Psoas muscle (tissue), 8 donors: Measurements from ENCODE around the gene TMSB10. TPM values are rescaled to one million over a fixed set of nuclear protein-coding genes. Genes with fewer than 3 reads are reported as not detected.
A peak's percentile ranks its signal among the peaks of the same experiment; 100 is the strongest.

Experiments used
- ATAC-seq, 4 donors: fragments of 200-7000 bp; cut with Tn5 transposase; one replicate each; pipeline ENCODE4 v1.9.1; 2020; ENCODE audit warnings: moderate library complexity in 3 of 4, mild to moderate bottlenecking in 2 of 4
- DNase-seq, 2 donors: peaks; one replicate each; pipeline ENCODE4 v3.0.0-alpha.2; 2020
- H3K27ac ChIP-seq: fragments of 200-600 bp; one replicate; pipeline ENCODE4 v1.8.0; 2022
- H3K27me3 ChIP-seq, 3 donors: fragments of 200-600 bp in 1 of 3; one replicate each; pipeline versions ENCODE4 v1.6.1 to v1.8.0; 2013 to 2022; ENCODE audit warnings: low read length in 2 of 3, mild to moderate bottlenecking in 2 of 3, moderate library complexity in 1 of 3; ENCODE audit not compliant: insufficient read depth in 3 of 3
- H3K36me3 ChIP-seq, 2 donors: fragments of 200-600 bp in 1 of 2; one replicate each; pipeline versions ENCODE4 v1.6.1 to v1.8.0; 2013 to 2022; ENCODE audit warnings: low read depth in 1 of 2, mild to moderate bottlenecking in 1 of 2, moderate library complexity in 1 of 2; ENCODE audit not compliant: insufficient read depth in 1 of 2
- H3K4me1 ChIP-seq: fragments of 200-600 bp; one replicate; pipeline ENCODE4 v1.8.0; 2022
- H3K4me3 ChIP-seq: fragments of 200-600 bp; one replicate; pipeline ENCODE4 v1.8.0; 2022; ENCODE audit warnings: mild to moderate bottlenecking
- H3K9me3 ChIP-seq: fragments of 200-600 bp; one replicate; pipeline ENCODE4 v1.8.0; 2022
- CTCF ChIP-seq: fragments of 200-600 bp; IDR thresholded peaks from one replicate; pipeline ENCODE4 v1.8.0; 2022; ENCODE audit warnings: antibody characterized with exemption
- WGBS, 3 donors: extraction: QIAGEN DNeasy Blood & Tissue Kit; methylation state at CpG; one replicate each; pipeline versions ENCODE4 v1.1.6 to v1.1.7; 2013; 5-methylcytosine and 5-hydroxymethylcytosine counted together
- intact Hi-C, 2 donors: fragments of 100-400 bp; cut with DNase I; formaldehyde crosslinking; loops; one replicate each; pipeline versions ENCODE4 v1.11.0 to v1.14.2; 2022
- polyA plus RNA-seq, 3 donors: library from polyadenylated mRNA; stranded (reverse); fragments of 200-250 nt; gene quantifications; one replicate each; pipeline ENCODE4 v1.2.3, GENCODE V29; 2013
- total RNA-seq, 4 donors: library from RNA; stranded (reverse); fragmentation: NEBNext Ultra II Directional in 2 of 4; extraction: Animal tissue kit (Norgen Biotek cat#: 25700) in 2 of 4; gene quantifications; one replicate each; pipeline versions ENCODE4 v1.2.1 to v1.2.4, GENCODE V29; 2021 to 2023
- donor health status: healthy with polysubstance abuse.
- donor health status: DM: no; HTN: no; CAD: no; lungs with moderate emphysema.
- donor health status: Bipolar disorder and iron deficiency.
- donor health status: healthy.
- donor health status: DM: yes; HTN: yes; CAD: no.
- donor health status: DM: no; HTN: no; CAD: no.
- donor health status: DM: no; HTN: no; CAD: no.
- donor health status: DM: yes; HTN: yes; CAD: no.

The TMSB10 gene
- total and polyA plus RNA-seq, 7 donors: 181 to 849 (median 284) TPM

- intact Hi-C loops: no loop called here
These were observed 26.4 kb upstream of the TMSB10 start for GRCh38 chr2:84878896-84879583.

GRCh38 chr2:84879584-84880394 lies 25.7 kb upstream of the TMSB10 start:
- Histone ChIP-seq H3K4me1 (peaks cover 19% of the 10 kb centered on the region), H3K36me3 (no peaks in the 10 kb centered on the region), H3K4me3 (peak overlapping the region; percentile 68), H3K27me3 (peaks cover 0 to 47% (median 5%) of the 10 kb centered on the region in 3 donors), H3K9me3 (no peaks in the 10 kb centered on the region), H3K27ac (no peak overlapping the region)
- intact Hi-C loops: loop anchor here in 1 of 2 donors (5.0 kb wide), 1 partner anchor 382 kb away; no protein-coding TSS in a partner anchor
- no peak for DNase-seq
- ATAC-seq: no peak
- no peak for TF ChIP-seq CTCF
- 9 to 10% (median 9%) methylated on average over 45 of the region's 45 CpGs for WGBS, 3 donors

More at GRCh38 chr2:84878896-84879583, 26.4 kb upstream of the TMSB10 start:
- Histone ChIP-seq H3K9me3 (no peaks in the 10 kb centered on the region), H3K27me3 (peaks cover 0 to 51% (median 5%) of the 10 kb centered on the region in 3 donors), H3K36me3 (no peaks in the 10 kb centered on the region), H3K27ac (no peak overlapping the region), H3K4me3 (no peak overlapping the region), H3K4me1 (peaks cover 19% of the 10 kb centered on the region)
- no peak for DNase-seq
- WGBS, 3 donors: 71 to 78% (median 74%) methylated on average over 7 of the region's 7 CpGs
- no peak for TF ChIP-seq CTCF
- ATAC-seq: no peak

GRCh38 chr2:84880395-84880644 lies 25.1 kb upstream of the TMSB10 start:
- Histone ChIP-seq H3K36me3 (no peaks in the 10 kb centered on the region), H3K27ac (no peak overlapping the region), H3K4me3 (peak overlapping the region; percentile 68), H3K4me1 (peaks cover 19% of the 10 kb centered on the region), H3K27me3 (peaks cover 0 to 45% (median 5%) of the 10 kb centered on the region in 3 donors), H3K9me3 (no peaks in the 10 kb centered on the region)
- ATAC-seq: no peak
- intact Hi-C loops: loop anchor here in 1 of 2 donors (5.0 kb wide), 1 partner anchor 383 kb away; no protein-coding TSS in a partner anchor
- WGBS, 3 donors: 1 to 2% (median 1%) methylated on average over 8 of the region's 8 CpGs
- TF ChIP-seq CTCF: no peak
- no peak for DNase-seq

- DNase-seq (peak; percentile 21 to 52), ATAC-seq (peak in 3 of 4 donors; percentile 23 to 38 (median 28))
- Histone ChIP-seq H3K36me3 (no peaks in the 10 kb centered on the region), H3K27me3 (peaks cover 0 to 44% (median 5%) of the 10 kb centered on the region in 3 donors), H3K4me1 (peaks cover 19% of the 10 kb centered on the region), H3K27ac (no peak within 1 kb of the TSS), H3K4me3 (peak within 1 kb of the TSS; percentile 68), H3K9me3 (no peaks in the 10 kb centered on the region)
- WGBS, 3 donors: 0 to 1% (median 1%) methylated on average over 63 to 77 of the region's 77 CpGs
- intact Hi-C loops: loop anchor here in 1 of 2 donors (5.0 kb wide), 1 partner anchor 384 kb away; no protein-coding TSS in a partner anchor
- TF ChIP-seq CTCF: no peak
These were observed 24.6 kb upstream of the TMSB10 start, which contains the start of gene TRABD2A for GRCh38 chr2:84880645-84881521. Gene TRABD2A (minus strand): TSS chr2:84881084. CDS start chr2:84881039, 45 bp downstream.
